NT2/D1 (cell line): ENCODE results near the gene GNG4.

Source experiments
- SUZ12 ChIP-seq: IDR thresholded peaks from 2 replicates; pipeline ENCODE4 v1.6.1; 2011; ENCODE audit not compliant: insufficient read length, insufficient read depth; ENCODE audit errors: extremely low read depth
- YY1 ChIP-seq: IDR thresholded peaks from 2 replicates; pipeline ENCODE4 v1.6.1; 2011; ENCODE audit not compliant: insufficient read length, insufficient read depth
- ZNF274 ChIP-seq: IDR thresholded peaks from 2 replicates; pipeline ENCODE4 v1.6.1; 2011; ENCODE audit warnings: mild to moderate bottlenecking, low read depth, low read length

DNA sequence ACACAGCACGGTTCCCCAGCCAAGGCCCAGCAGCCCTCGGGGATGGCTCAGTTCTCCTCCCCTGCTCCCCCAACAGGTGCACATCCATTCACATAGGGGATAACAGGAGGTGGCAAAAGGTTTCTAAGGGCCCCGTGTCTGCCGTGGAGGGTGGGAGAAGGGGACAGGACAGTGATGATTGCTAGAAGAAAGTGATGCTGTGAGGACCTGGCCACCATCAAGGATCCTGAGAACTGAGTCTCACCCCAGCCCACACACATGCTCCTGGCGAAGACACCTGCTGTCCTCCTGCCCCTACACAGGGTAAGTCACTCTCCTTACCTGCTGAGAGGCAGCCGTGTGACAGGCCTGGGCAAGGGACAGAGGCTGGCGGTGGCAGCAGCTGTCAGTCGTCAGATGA lies 54.5 kb downstream of the GNG4 start:
- TF ChIP-seq ZNF274 (no peak), SUZ12 (no peak), YY1 (no peak)
